HCT116 (cell line): Measurements from ENCODE around the gene IL36B. TPM values are rescaled to one million over a fixed set of nuclear protein-coding genes. Genes with fewer than 3 reads are reported as not detected.

ENCODE experiments used
- ATAC-seq: fragments of 200-7000 bp; cut with Tn5 transposase; 2 replicates; pipeline ENCODE4 v1.9.1; 2020; ENCODE audit warnings: mild to moderate bottlenecking, moderate library complexity
- BruUV-seq: library from RNA; stranded (reverse); fragments of 400-500 nt; replicated peaks from 2 replicates; lab custom pipeline; 2021; lab: Mats Ljungman, UMichigan
- CTCF ChIA-PET: fragments of 300-600 bp; sonication (Branson Sonifier 250); formaldehyde crosslinking; loops from one replicate; lab custom pipeline; 2021; ENCODE audit warnings: antibody characterized with exemption; lab: Charles Lee
- POLR2A ChIA-PET: fragments of 300-600, 350-600 bp; sonication (Branson Sonifier 250); formaldehyde crosslinking; loops from one replicate; lab custom pipeline; 2021; ENCODE audit warnings: antibody characterized with exemption; lab: Charles Lee
- RAD21 ChIA-PET, 2 experiments: fragments of 300-600 bp; sonication (Branson Sonifier 250); formaldehyde crosslinking; loops; one replicate each; lab custom pipeline; 2023; ENCODE audit warnings: low total read pairs in 2 of 2; ENCODE audit not compliant: uncharacterized antibody in 2 of 2, unreplicated experiment in 2 of 2, low non-redundant PET in 1 of 2; lab: Charles Lee
- DNase-seq: peaks from one replicate; pipeline ENCODE4 v3.0.0-alpha.2; 2010; ENCODE audit warnings: low read depth, low spot score
- H2AFZ ChIP-seq: fragments of 200-600 bp; shearing (Covaris generic), sonication (generic); 2 replicates; pipeline ENCODE4 v1.6.1; 2017; ENCODE audit warnings: low read depth, mixed run types, mixed read lengths, antibody characterized with exemption, low read length; ENCODE audit not compliant: poor library complexity, severe bottlenecking
- H3K27ac ChIP-seq: 2 replicates; pipeline ENCODE4 v1.5.1; 2012; ENCODE audit warnings: low read depth, low read length
- H3K27me3 ChIP-seq: fragments of 200-600 bp; sonication (generic); 2 replicates; pipeline ENCODE4 v1.6.1; 2016; ENCODE audit warnings: mixed run types, low read length, mixed read lengths; ENCODE audit not compliant: insufficient read depth
- H3K36me3 ChIP-seq, 2 experiments: fragments of 200-500 bp in 1 of 2; fragments of 200-600 bp in 1 of 2; sonication (Bioruptor generic) in 1 of 2; sonication (generic) in 1 of 2; 2 replicates each; pipeline versions ENCODE4 v1.5.1 to v1.6.1; 2014 to 2016; ENCODE audit warnings: low read length in 2 of 2, inconsistent platforms in 1 of 2, mixed read lengths in 1 of 2, mixed run types in 1 of 2; ENCODE audit not compliant: insufficient read depth in 2 of 2, control insufficient read depth in 1 of 2
- H3K4me1 ChIP-seq, 2 experiments: fragments of 200-600 bp in 1 of 2; sonication (generic) in 1 of 2; 2 replicates each; pipeline versions ENCODE4 v1.5.1 to v1.6.1; 2012 to 2017; ENCODE audit warnings: low read length in 2 of 2, inconsistent platforms in 1 of 2, mild to moderate bottlenecking in 1 of 2, mixed read lengths in 1 of 2, mixed run types in 1 of 2, moderate library complexity in 1 of 2; ENCODE audit not compliant: insufficient read depth in 2 of 2, control insufficient read depth in 1 of 2
- H3K4me2 ChIP-seq: fragments of 200-600 bp; sonication (generic); 2 replicates; pipeline ENCODE4 v1.6.1; 2017; ENCODE audit warnings: mixed run types, low read length, mixed read lengths
- H3K4me3 ChIP-seq, 2 experiments: fragments of 200-600 bp in 1 of 2; sonication (generic) in 1 of 2; replicated peaks in 1 of 2; 2 replicates each; pipeline ENCODE4 v1.5.1; 2011 to 2016; ENCODE audit warnings: low read length in 2 of 2, control low read depth in 1 of 2, low read depth in 1 of 2, mild to moderate bottlenecking in 1 of 2, mixed read lengths in 1 of 2, mixed run types in 1 of 2
- H3K79me2 ChIP-seq: fragments of 200-600 bp; sonication (generic); 2 replicates; pipeline ENCODE4 v1.6.1; 2017; ENCODE audit warnings: mild to moderate bottlenecking, mixed run types, low read length, moderate library complexity, mixed read lengths; ENCODE audit not compliant: insufficient read depth
- H3K9ac ChIP-seq: fragments of 200-600 bp; sonication (generic); 2 replicates; pipeline ENCODE4 v1.6.1; 2016; ENCODE audit warnings: low read length, mixed read lengths
- H3K9me2 ChIP-seq: fragments of 200-600 bp; sonication (generic), shearing (Covaris generic); 2 replicates; pipeline ENCODE4 v1.6.1; 2017; ENCODE audit warnings: mixed run types, mild to moderate bottlenecking, moderate library complexity; ENCODE audit not compliant: insufficient read depth
- H3K9me3 ChIP-seq, 2 experiments: fragments of 200-500 bp in 1 of 2; fragments of 200-600 bp in 1 of 2; sonication (Bioruptor generic) in 1 of 2; sonication (generic) in 1 of 2; 2 replicates each; pipeline ENCODE4 v1.6.1; 2014 to 2017; ENCODE audit warnings: low read length in 2 of 2, mixed read lengths in 2 of 2, inconsistent platforms in 1 of 2, low read depth in 1 of 2, mild to moderate bottlenecking in 1 of 2, mixed run types in 1 of 2, moderate library complexity in 1 of 2; ENCODE audit not compliant: control insufficient read depth in 1 of 2, insufficient read depth in 1 of 2
- H4K20me1 ChIP-seq: fragments of 200-600 bp; sonication (generic), shearing (Covaris generic); 2 replicates; pipeline ENCODE4 v1.6.1; 2017; ENCODE audit warnings: mixed run types, mild to moderate bottlenecking, moderate library complexity; ENCODE audit not compliant: insufficient read depth
- EZH2phosphoT487 ChIP-seq: fragments of 200-600 bp; IDR thresholded peaks from 2 replicates; pipeline ENCODE4 v1.6.1; 2018; ENCODE audit warnings: antibody characterized with exemption, borderline replicate concordance
- SIN3A ChIP-seq: IDR thresholded peaks from 2 replicates; pipeline ENCODE4 v1.6.1; 2012; ENCODE audit warnings: low read depth
- TCF7L2 ChIP-seq: IDR thresholded peaks from 2 replicates; pipeline ENCODE4 v1.7.0; 2011; ENCODE audit warnings: borderline replicate concordance, inconsistent platforms; ENCODE audit not compliant: insufficient read depth, insufficient read length; ENCODE audit errors: extremely low read depth
- intact Hi-C: fragments of 100-400 bp; cut with micrococcal nuclease; formaldehyde crosslinking; loops from 2 replicates; pipeline ENCODE4 v1.10.0; 2022
- total RNA-seq: library from RNA; stranded (reverse); gene quantifications from one replicate; pipeline ENCODE4 v1.2.1, GENCODE V29; 2021; ENCODE audit not compliant: unreplicated experiment
- TF ChIP-seq, protein P1 (sequence below): IDR thresholded peaks from 2 replicates; pipeline ENCODE4 v1.6.1; 2012; ENCODE audit warnings: low read depth

Gene IL36B
- total RNA-seq, 1 experiment from 2014 or later, result not detected

DNA sequence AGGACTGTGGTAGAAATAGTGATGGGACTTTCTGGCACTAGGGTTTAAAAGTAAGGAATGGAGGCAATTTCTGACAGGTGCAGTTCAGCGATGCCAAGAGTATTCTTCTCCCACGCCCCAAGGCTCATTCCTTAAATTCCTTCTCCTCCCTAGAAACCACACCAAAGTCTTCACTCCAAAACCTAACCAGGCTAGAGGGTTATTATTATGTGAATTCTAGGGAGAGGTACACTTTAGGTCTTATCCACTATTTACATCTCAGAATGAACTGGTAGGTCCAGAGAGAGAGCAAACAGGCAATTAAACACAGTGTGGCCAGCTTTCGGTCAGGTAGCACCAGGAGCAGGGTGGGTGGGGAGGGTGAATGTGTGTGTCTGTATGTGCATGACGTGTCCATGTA, 26.5 kb upstream of the IL36B start:
- H3K9me3 ChIP-seq, result no peaks in the 10 kb centered on the region
- H3K79me2 ChIP-seq, result no peaks in the 10 kb centered on the region
- BruUV-seq, result no TSS peak
- H3K9ac ChIP-seq, result no peak overlapping the region
- ChIA-PET POLR2A (interaction anchor here (3.3 kb wide), 1 partner anchor 120 kb away, joined by 9 read pairs; no protein-coding TSS in a partner anchor), RAD21 (interaction anchor here in 1 of 2 experiments (1.3 to 2.0 kb wide), 2 partner anchors 119 to 125 kb away, joined by 7 to 12 read pairs; no protein-coding TSS in a partner anchor), CTCF (interaction anchor here (0.9 to 3.8 kb wide), 9 partner anchors 55 to 155 kb away, joined by 3 to 62 read pairs (median 8); no protein-coding TSS in a partner anchor)
- H3K9me2 ChIP-seq, result no peaks in the 10 kb centered on the region
- H3K27ac ChIP-seq, result no peak overlapping the region
- peaks cover 12 to 26% of the 10 kb centered on the region in 2 experiments for H3K4me1 ChIP-seq
- TF ChIP-seq SIN3A (no peak), EZH2phosphoT487 (no peak), TCF7L2 (no peak)
- TF ChIP-seq, protein P1, sequence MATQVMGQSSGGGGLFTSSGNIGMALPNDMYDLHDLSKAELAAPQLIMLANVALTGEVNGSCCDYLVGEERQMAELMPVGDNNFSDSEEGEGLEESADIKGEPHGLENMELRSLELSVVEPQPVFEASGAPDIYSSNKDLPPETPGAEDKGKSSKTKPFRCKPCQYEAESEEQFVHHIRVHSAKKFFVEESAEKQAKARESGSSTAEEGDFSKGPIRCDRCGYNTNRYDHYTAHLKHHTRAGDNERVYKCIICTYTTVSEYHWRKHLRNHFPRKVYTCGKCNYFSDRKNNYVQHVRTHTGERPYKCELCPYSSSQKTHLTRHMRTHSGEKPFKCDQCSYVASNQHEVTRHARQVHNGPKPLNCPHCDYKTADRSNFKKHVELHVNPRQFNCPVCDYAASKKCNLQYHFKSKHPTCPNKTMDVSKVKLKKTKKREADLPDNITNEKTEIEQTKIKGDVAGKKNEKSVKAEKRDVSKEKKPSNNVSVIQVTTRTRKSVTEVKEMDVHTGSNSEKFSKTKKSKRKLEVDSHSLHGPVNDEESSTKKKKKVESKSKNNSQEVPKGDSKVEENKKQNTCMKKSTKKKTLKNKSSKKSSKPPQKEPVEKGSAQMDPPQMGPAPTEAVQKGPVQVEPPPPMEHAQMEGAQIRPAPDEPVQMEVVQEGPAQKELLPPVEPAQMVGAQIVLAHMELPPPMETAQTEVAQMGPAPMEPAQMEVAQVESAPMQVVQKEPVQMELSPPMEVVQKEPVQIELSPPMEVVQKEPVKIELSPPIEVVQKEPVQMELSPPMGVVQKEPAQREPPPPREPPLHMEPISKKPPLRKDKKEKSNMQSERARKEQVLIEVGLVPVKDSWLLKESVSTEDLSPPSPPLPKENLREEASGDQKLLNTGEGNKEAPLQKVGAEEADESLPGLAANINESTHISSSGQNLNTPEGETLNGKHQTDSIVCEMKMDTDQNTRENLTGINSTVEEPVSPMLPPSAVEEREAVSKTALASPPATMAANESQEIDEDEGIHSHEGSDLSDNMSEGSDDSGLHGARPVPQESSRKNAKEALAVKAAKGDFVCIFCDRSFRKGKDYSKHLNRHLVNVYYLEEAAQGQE, result no peak
- H3K4me2 ChIP-seq, result peak overlapping the region; percentile 48
- no peaks in the 10 kb centered on the region for H3K36me3 ChIP-seq
- H2AFZ ChIP-seq, result no peak overlapping the region
- H3K4me3 ChIP-seq, result no peak overlapping the region
- no peaks in the 10 kb centered on the region for H3K27me3 ChIP-seq
- intact Hi-C loops, result no loop called here
- no peak for DNase-seq
- peak; percentile 26; the same call in 1 of the 2 replicates for ATAC-seq
- H4K20me1 ChIP-seq, result no peaks in the 10 kb centered on the region
